Activated effector memory CD4-positive, alpha-beta T cell treated with anti-CD3 and anti-CD28 coated beads, Interleukin-2, amount 50 U/mL, for 16 hours (primary cell): Measurements from ENCODE around the gene MOBP.
A peak's percentile ranks its signal among the peaks of the same experiment; 100 is the strongest.
"Not testable (repeated sequence)": the region's sequence is repeated elsewhere in the genome, so short reads cannot be mapped to it uniquely, and the experiment has no call there.

ENCODE experiments used
- DNase-seq: peaks from one replicate; pipeline ENCODE4 v3.0.0-alpha.2; 2020

The MOBP gene

GRCh38 chr3:39467394-39468107 is at the start of gene MOBP:
MOBP (plus strand) TSS chr3:39467680; CDS start chr3:39502070, 34,390 bp downstream.
- DNase-seq: no peak

- not testable (repeated sequence) for DNase-seq
Measured at GRCh38 chr3:39418556-39419225, 48.8 kb upstream of the MOBP start.

GRCh38 chr3:39419742-39420315 is 47.7 kb upstream of the MOBP start:
- no peak for DNase-seq

- DNase-seq: no peak
Measured at GRCh38 chr3:39420543-39420942, 46.9 kb upstream of the MOBP start.

- no peak for DNase-seq
Measured at GRCh38 chr3:39423436-39423970, 44.0 kb upstream of the MOBP start.

- no peak for DNase-seq
Measured at GRCh38 chr3:39426312-39426711, 41.2 kb upstream of the MOBP start.

GRCh38 chr3:39427506-39427905 is 40.0 kb upstream of the MOBP start:
- DNase-seq: no peak

- no peak for DNase-seq
Measured at GRCh38 chr3:39428745-39429201, 38.7 kb upstream of the MOBP start.

GRCh38 chr3:39429466-39429865 is 38.0 kb upstream of the MOBP start:
- no peak for DNase-seq

GRCh38 chr3:39432342-39432741 is 35.1 kb upstream of the MOBP start:
- DNase-seq: no peak

GRCh38 chr3:39433642-39434041 is 33.8 kb upstream of the MOBP start:
- no peak for DNase-seq

GRCh38 chr3:39434574-39434973 is 32.9 kb upstream of the MOBP start:
- no peak for DNase-seq

GRCh38 chr3:39435006-39435748 is 32.3 kb upstream of the MOBP start:
- DNase-seq: no peak

GRCh38 chr3:39438880-39439279 is 28.6 kb upstream of the MOBP start:
- DNase-seq: no peak

- DNase-seq: no peak
Measured at GRCh38 chr3:39440316-39440715, 27.2 kb upstream of the MOBP start.

GRCh38 chr3:39443530-39443929 is 23.9 kb upstream of the MOBP start:
- no peak for DNase-seq

GRCh38 chr3:39445927-39446326 is 21.6 kb upstream of the MOBP start:
- no peak for DNase-seq

- no peak for DNase-seq
Measured at GRCh38 chr3:39446444-39446843, 21.0 kb upstream of the MOBP start.

- DNase-seq: peak; percentile 77
Measured at GRCh38 chr3:39447637-39448483, 19.6 kb upstream of the MOBP start.

GRCh38 chr3:39448506-39449233 is 18.8 kb upstream of the MOBP start:
- no peak for DNase-seq

GRCh38 chr3:39449796-39450195 is 17.7 kb upstream of the MOBP start:
- DNase-seq: no peak
